Effector memory CD8-positive, alpha-beta T cell (primary cell): Measurements from ENCODE around the gene GAK.
"Not testable (repeated sequence)": the region's sequence is repeated elsewhere in the genome, so short reads cannot be mapped to it uniquely, and the experiment has no call there.

Experiments
- ATAC-seq: fragments of 150-1000 bp; cut with Tn5 transposase; replicated peaks from 2 replicates; pipeline ENCODE4 v1.10.0; 2021; ENCODE audit warnings: mild to moderate bottlenecking, moderate library complexity
- DNase-seq, 3 experiments: peaks; one replicate each; pipeline ENCODE4 v3.0.0; 2021
- H3K27ac Mint-ChIP-seq, 2 donors: one replicate each; pipeline ENCODE4 v1.8.0; 2022; ENCODE audit warnings: mild to moderate bottlenecking in 2 of 2, mixed read lengths in 2 of 2, moderate library complexity in 2 of 2
- H3K27me3 Mint-ChIP-seq, 2 donors: one replicate each; pipeline ENCODE4 v1.8.0; 2022; ENCODE audit warnings: mixed read lengths in 2 of 2
- H3K36me3 Mint-ChIP-seq: one replicate; pipeline ENCODE4 v1.8.0; 2022; ENCODE audit warnings: mild to moderate bottlenecking, moderate library complexity, mixed read lengths; ENCODE audit not compliant: insufficient read depth
- H3K4me1 Mint-ChIP-seq, 2 donors: one replicate each; pipeline ENCODE4 v1.8.0; 2022; ENCODE audit warnings: low read depth in 2 of 2, mixed read lengths in 2 of 2
- H3K4me3 Mint-ChIP-seq, 2 donors: one replicate each; pipeline ENCODE4 v1.8.0; 2022; ENCODE audit warnings: mild to moderate bottlenecking in 2 of 2, mixed read lengths in 2 of 2, moderate library complexity in 2 of 2
- H3K9me3 Mint-ChIP-seq, 2 donors: one replicate each; pipeline ENCODE4 v1.8.0; 2022; ENCODE audit warnings: mixed read lengths in 2 of 2

GAK gene

GRCh38 chr4:939508-939907, 7.4 kb upstream of the GAK start:
- not testable (repeated sequence) for H3K4me3 Mint-ChIP-seq, DNase-seq, H3K27ac Mint-ChIP-seq, H3K9me3 Mint-ChIP-seq, H3K27me3 Mint-ChIP-seq, ATAC-seq, H3K4me1 Mint-ChIP-seq
- peaks cover 10% of the 10 kb centered on the region for H3K36me3 Mint-ChIP-seq

GRCh38 chr4:932713-933070, 576 bp upstream of the GAK start:
- H3K27me3 Mint-ChIP-seq, result no peaks in the 10 kb centered on the region
- ATAC-seq, result no peak
- H3K4me1 Mint-ChIP-seq, result peaks cover 33 to 41% of the 10 kb centered on the region in 2 donors
- DNase-seq, result no peak
- peak overlapping the region; percentile 95 to 97 for H3K27ac Mint-ChIP-seq
- H3K36me3 Mint-ChIP-seq, result peaks cover 32% of the 10 kb centered on the region
- H3K4me3 Mint-ChIP-seq, result peak overlapping the region; percentile 94 to 96
- no peaks in the 10 kb centered on the region for H3K9me3 Mint-ChIP-seq

- Mint-ChIP-seq H3K27me3 (no peaks in the 10 kb centered on the region), H3K36me3 (peaks cover 32% of the 10 kb centered on the region), H3K27ac (peak overlapping the region; percentile 95 to 97), H3K4me1 (peaks cover 35 to 42% of the 10 kb centered on the region in 2 donors), H3K9me3 (no peaks in the 10 kb centered on the region), H3K4me3 (peak overlapping the region; percentile 94 to 96)
- DNase-seq, result peak in 1 of 3 experiments; percentile 14
- ATAC-seq, result peak; percentile 25
These were observed 739 bp downstream of the GAK start for GRCh38 chr4:931194-931959.

GRCh38 chr4:930827-931193, 1.3 kb downstream of the GAK start:
- Mint-ChIP-seq H3K9me3 (no peaks in the 10 kb centered on the region), H3K4me3 (peak overlapping the region; percentile 94 to 96), H3K27ac (peak overlapping the region; percentile 95 to 97), H3K4me1 (peaks cover 40 to 47% of the 10 kb centered on the region in 2 donors), H3K36me3 (peaks cover 29% of the 10 kb centered on the region), H3K27me3 (no peaks in the 10 kb centered on the region)
- DNase-seq, result no peak
- no peak for ATAC-seq

GRCh38 chr4:930028-930551, 2.0 kb downstream of the GAK start:
- Mint-ChIP-seq H3K9me3 (no peaks in the 10 kb centered on the region), H3K4me1 (peaks cover 46 to 52% of the 10 kb centered on the region in 2 donors), H3K36me3 (peaks cover 32% of the 10 kb centered on the region), H3K27ac (peak overlapping the region; percentile 95 to 97), H3K27me3 (no peaks in the 10 kb centered on the region), H3K4me3 (peak overlapping the region; percentile 94 to 96)
- DNase-seq, result no peak
- ATAC-seq, result no peak

DNA sequence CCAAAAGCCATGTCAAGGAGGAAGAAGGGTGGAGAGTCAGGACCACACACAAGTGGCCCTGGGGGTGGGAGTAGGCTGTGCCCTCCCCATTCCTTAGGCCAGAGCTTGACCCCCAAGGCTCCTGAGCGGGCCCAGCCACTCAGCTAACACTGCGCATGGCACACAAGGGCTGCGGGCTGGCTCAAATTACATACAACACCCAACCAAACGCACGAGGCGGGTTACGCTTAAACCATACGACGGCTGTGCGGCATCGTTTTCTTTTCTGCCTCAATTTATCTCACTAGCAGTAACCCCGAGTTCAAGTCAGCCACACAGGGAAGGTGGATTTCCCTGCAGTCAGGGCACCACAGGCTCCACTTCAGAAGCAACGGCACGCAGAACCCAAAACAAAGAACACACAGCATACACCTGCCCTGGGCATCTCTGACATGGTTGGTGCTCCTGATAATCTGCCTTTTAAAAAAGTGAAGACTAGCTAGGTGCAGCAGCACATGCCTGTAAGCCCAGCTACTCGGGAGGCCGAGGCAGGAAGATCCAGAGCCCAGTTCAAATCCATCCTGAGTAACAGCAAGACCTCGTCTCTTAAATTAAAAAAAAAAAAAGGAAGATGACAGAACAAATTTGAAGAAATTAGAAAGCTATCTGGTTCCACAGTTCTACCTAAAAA, 2.9 kb downstream of the GAK start:
- Mint-ChIP-seq H3K9me3 (no peaks in the 10 kb centered on the region), H3K27me3 (no peaks in the 10 kb centered on the region), H3K27ac (peak overlapping the region; percentile 10 to 76), H3K4me1 (peaks cover 52 to 55% of the 10 kb centered on the region in 2 donors), H3K4me3 (peak overlapping the region; percentile 8 to 96), H3K36me3 (peaks cover 40% of the 10 kb centered on the region)
- no peak for ATAC-seq
- no peak for DNase-seq

DNA sequence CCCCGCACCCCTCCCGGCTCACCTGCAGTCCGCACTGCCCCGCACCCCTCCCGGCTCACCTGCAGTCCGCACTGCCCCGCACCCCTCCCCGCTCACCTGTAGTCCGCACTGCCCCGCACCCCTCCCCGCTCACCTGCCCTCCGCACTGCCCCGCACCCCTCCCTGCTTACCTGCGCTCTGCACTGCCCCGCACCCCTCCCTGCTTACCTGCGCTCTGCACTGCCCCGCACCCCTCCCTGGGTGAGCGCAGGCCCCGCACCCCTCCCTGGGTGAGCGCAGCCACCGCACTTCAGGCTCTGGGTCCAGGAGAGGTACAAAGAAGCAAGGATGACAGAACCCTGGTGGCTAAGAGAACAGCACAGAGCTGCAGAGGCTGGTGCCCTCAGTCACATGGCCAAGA, 4.5 kb downstream of the GAK start:
- DNase-seq, ATAC-seq, H3K9me3 Mint-ChIP-seq, H3K27me3 Mint-ChIP-seq, H3K27ac Mint-ChIP-seq: not testable (repeated sequence)
- peaks cover 55% of the 10 kb centered on the region in 2 donors for H3K4me1 Mint-ChIP-seq
- H3K36me3 Mint-ChIP-seq, result peaks cover 45% of the 10 kb centered on the region
- peak overlapping the region in 1 of 2 donors; percentile 14 for H3K4me3 Mint-ChIP-seq

DNA sequence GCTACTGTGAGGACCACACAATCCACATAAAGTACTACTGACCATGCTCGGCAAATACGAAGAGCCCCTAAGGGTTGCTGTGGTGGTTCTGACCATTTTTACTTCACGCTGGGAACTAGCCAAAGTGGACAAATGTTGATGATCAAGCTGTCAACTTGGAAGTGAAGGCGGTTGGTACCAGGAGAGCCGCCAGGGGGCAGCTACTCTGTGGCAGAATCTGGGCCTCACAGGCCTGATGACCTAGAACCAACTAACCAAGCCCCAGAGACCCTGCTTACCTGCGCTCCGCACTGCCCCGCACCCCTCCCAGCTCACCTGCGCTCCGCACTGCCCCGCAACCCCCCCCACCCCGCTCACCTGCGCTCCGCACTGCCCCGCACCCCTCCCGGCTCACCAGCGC, 5.6 kb downstream of the GAK start:
- no peak overlapping the region for H3K27ac Mint-ChIP-seq
- no peaks in the 10 kb centered on the region for H3K9me3 Mint-ChIP-seq
- H3K36me3 Mint-ChIP-seq, result peaks cover 35% of the 10 kb centered on the region
- peak overlapping the region in 1 of 2 donors; percentile 12 for H3K4me3 Mint-ChIP-seq
- no peaks in the 10 kb centered on the region for H3K27me3 Mint-ChIP-seq
- ATAC-seq (no peak), DNase-seq (no peak)
- peaks cover 59 to 60% of the 10 kb centered on the region in 2 donors for H3K4me1 Mint-ChIP-seq

DNA sequence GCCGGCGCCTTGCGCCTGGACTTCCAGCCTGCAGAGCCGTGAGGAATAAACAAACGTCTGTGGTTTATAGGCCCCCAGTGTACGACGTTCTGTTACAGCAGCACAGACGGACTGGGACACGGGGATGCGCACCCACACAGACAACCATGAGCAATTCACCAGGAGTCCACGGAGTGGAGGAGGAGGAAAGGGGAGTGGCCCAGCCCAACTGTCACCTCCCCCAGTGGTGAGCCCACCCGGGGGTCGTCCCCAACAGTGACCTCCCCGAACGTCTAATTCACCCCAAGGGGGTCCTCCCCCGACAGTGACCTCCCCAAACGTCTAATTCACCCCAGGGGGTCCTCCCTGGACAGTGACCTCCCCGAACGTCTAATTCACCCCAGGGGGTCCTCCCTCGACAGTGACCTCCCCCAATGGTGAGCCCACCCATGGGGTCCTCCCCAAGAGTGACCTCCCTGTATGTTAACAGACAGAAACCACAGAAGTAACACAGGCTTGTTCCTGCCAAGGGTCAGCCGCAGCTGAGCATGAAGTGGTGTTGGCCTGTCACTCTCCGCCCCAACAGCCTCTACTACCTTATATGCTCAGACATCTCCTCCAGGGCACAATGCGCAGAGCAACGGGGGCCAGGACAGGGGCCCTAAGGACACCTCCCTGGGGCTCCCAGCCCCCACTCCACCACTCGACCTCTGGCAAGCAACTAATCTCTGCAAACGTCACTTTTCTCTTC, 6.2 kb downstream of the GAK start:
- peaks cover 57 to 60% of the 10 kb centered on the region in 2 donors for H3K4me1 Mint-ChIP-seq
- no peaks in the 10 kb centered on the region for H3K27me3 Mint-ChIP-seq
- H3K4me3 Mint-ChIP-seq, result peak overlapping the region in 1 of 2 donors; percentile 53
- peaks cover 35% of the 10 kb centered on the region for H3K36me3 Mint-ChIP-seq
- peak overlapping the region in 1 of 2 donors; percentile 87 for H3K27ac Mint-ChIP-seq
- no peak for ATAC-seq
- DNase-seq, result no peak
- no peaks in the 10 kb centered on the region for H3K9me3 Mint-ChIP-seq

DNA sequence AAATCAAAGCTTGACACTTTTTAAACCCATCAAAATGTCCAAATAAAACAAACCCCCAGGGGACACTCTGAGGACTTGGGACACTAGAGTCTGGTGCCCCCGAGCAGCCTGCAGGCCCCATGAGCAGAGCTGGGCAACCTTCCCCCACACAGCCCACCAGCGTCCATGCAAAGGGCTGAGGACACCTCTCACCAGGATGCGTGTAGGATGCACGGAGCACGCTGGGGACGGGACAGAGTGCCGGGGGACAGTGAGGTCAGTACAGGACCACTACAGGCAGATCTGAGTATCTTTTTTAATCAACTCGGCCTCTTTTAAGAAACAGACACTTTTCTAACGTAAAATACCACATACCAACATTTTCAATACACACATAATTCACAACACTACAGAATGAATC, 6.9 kb downstream of the GAK start:
- peaks cover 38% of the 10 kb centered on the region for H3K36me3 Mint-ChIP-seq
- ATAC-seq (no peak), DNase-seq (no peak)
- H3K4me3 Mint-ChIP-seq, result peak overlapping the region; percentile 53 to 65
- H3K4me1 Mint-ChIP-seq, result peaks cover 51 to 54% of the 10 kb centered on the region in 2 donors
- H3K27ac Mint-ChIP-seq, result peak overlapping the region; percentile 80 to 87
- H3K27me3 Mint-ChIP-seq, result no peaks in the 10 kb centered on the region
- H3K9me3 Mint-ChIP-seq, result no peaks in the 10 kb centered on the region

- peak overlapping the region; percentile 53 to 65 for H3K4me3 Mint-ChIP-seq
These were observed 7.7 kb downstream of the GAK start for GRCh38 chr4:924107-925096.

GRCh38 chr4:921830-922331, 10.2 kb downstream of the GAK start:
- ATAC-seq (no peak), DNase-seq (no peak)
- H3K4me1 Mint-ChIP-seq, result peaks cover 59 to 67% of the 10 kb centered on the region in 2 donors
- H3K4me3 Mint-ChIP-seq, result peak overlapping the region in 1 of 2 donors; percentile 25
- H3K27me3 Mint-ChIP-seq, result no peaks in the 10 kb centered on the region
- peak overlapping the region in 1 of 2 donors; percentile 68 for H3K27ac Mint-ChIP-seq
- no peaks in the 10 kb centered on the region for H3K9me3 Mint-ChIP-seq
- H3K36me3 Mint-ChIP-seq, result peaks cover 37% of the 10 kb centered on the region

More at GRCh38 chr4:924107-925096, 7.7 kb downstream of the GAK start:
- no peak for DNase-seq
- peak overlapping the region; percentile 80 to 87 for H3K27ac Mint-ChIP-seq
- no peaks in the 10 kb centered on the region for H3K9me3 Mint-ChIP-seq
- H3K36me3 Mint-ChIP-seq, result peaks cover 42% of the 10 kb centered on the region
- peaks cover 56 to 58% of the 10 kb centered on the region in 2 donors for H3K4me1 Mint-ChIP-seq
- peak; percentile 80 for ATAC-seq
- no peaks in the 10 kb centered on the region for H3K27me3 Mint-ChIP-seq
